TTC549 (cell line): ENCODE measurements around the gene MYO18B.

Experiments
- FAIRE-seq: peaks from 2 replicates; lab custom pipeline; 2012; peaks lifted over from hg19 to GRCh38; lab: Jason Lieb, UNC

The MYO18B gene

GRCh38 chr22:25997886-25998775, 256.1 kb downstream of the MYO18B start:
- FAIRE-seq: no peak

- FAIRE-seq: no peak
These were observed 260.5 kb downstream of the MYO18B start for GRCh38 chr22:26002456-26002855.

GRCh38 chr22:26004477-26004876, 262.5 kb downstream of the MYO18B start:
- FAIRE-seq: no peak

- FAIRE-seq: no peak
These were observed 266.6 kb downstream of the MYO18B start for GRCh38 chr22:26008587-26008986.

- no peak for FAIRE-seq
These were observed 274.9 kb downstream of the MYO18B start for GRCh38 chr22:26016916-26017315.

- no peak for FAIRE-seq
These were observed 275.9 kb downstream of the MYO18B start for GRCh38 chr22:26017932-26018331.

- FAIRE-seq: no peak
These were observed 277.6 kb downstream of the MYO18B start for GRCh38 chr22:26019596-26019995.

- no peak for FAIRE-seq
These were observed 279.5 kb downstream of the MYO18B start for GRCh38 chr22:26021516-26021915.

GRCh38 chr22:26023104-26023775, 281.3 kb downstream of the MYO18B start:
- FAIRE-seq: no peak

- FAIRE-seq: no peak
These were observed 283.6 kb downstream of the MYO18B start for GRCh38 chr22:26025626-26026025.

- no peak for FAIRE-seq
These were observed 285.4 kb downstream of the MYO18B start for GRCh38 chr22:26027341-26027740.

GRCh38 chr22:26031641-26032040, 289.7 kb downstream of the MYO18B start:
- no peak for FAIRE-seq

GRCh38 chr22:26033071-26033470, 291.1 kb downstream of the MYO18B start:
- no peak for FAIRE-seq

GRCh38 chr22:26033586-26033985, 291.6 kb downstream of the MYO18B start:
- FAIRE-seq: no peak

- no peak for FAIRE-seq
These were observed 293.5 kb downstream of the MYO18B start for GRCh38 chr22:26035523-26035922.

GRCh38 chr22:26038365-26038764, 296.4 kb downstream of the MYO18B start:
- FAIRE-seq: no peak

- no peak for FAIRE-seq
These were observed 299.9 kb downstream of the MYO18B start for GRCh38 chr22:26041931-26042330.

- no peak for FAIRE-seq
These were observed 301.0 kb downstream of the MYO18B start for GRCh38 chr22:26043031-26043430.

GRCh38 chr22:26045051-26045450, 303.1 kb downstream of the MYO18B start:
- no peak for FAIRE-seq

GRCh38 chr22:26045860-26046259, 303.9 kb downstream of the MYO18B start:
- FAIRE-seq: no peak

GRCh38 chr22:26047516-26047915, 305.5 kb downstream of the MYO18B start:
- FAIRE-seq: no peak

GRCh38 chr22:26047920-26048319, 305.9 kb downstream of the MYO18B start:
- FAIRE-seq: no peak

- no peak for FAIRE-seq
These were observed 308.1 kb downstream of the MYO18B start for GRCh38 chr22:26050079-26050478.
